Neural progenitor cell (in vitro differentiated cells): Measurements from ENCODE around the gene ZNF423. TPM values are rescaled to one million over a fixed set of nuclear protein-coding genes. Genes with fewer than 3 reads are reported as not detected.
"Not testable (repeated sequence)": the region's sequence is repeated elsewhere in the genome, so short reads cannot be mapped to it uniquely, and the experiment has no call there.

Experiments
- DNase-seq: peaks from one replicate; pipeline ENCODE4 v3.0.0-alpha.2; 2016; ENCODE audit warnings: low spot score
- H2AFZ ChIP-seq: fragments of 200-600 bp; sonication (generic); replicated peaks from 2 replicates; pipeline ENCODE4 v1.6.1; 2016; ENCODE audit warnings: antibody characterized with exemption
- H3F3A ChIP-seq: fragments of 200-600 bp; sonication (generic); 2 replicates; pipeline ENCODE4 v1.6.1; 2016; ENCODE audit warnings: antibody characterized with exemption, low read depth
- H3K27ac ChIP-seq: fragments of 200-600 bp; sonication (generic); 2 replicates; pipeline ENCODE4 v1.5.1; 2016; ENCODE audit warnings: mild to moderate bottlenecking
- H3K27me3 ChIP-seq: fragments of 200-600 bp; sonication (generic); 2 replicates; pipeline ENCODE4 v1.6.1; 2016; ENCODE audit warnings: mild to moderate bottlenecking, moderate library complexity
- H3K36me3 ChIP-seq: fragments of 200-600 bp; sonication (generic); 2 replicates; pipeline ENCODE4 v1.5.1; 2016
- H3K4me1 ChIP-seq: fragments of 200-600 bp; sonication (generic); 2 replicates; pipeline ENCODE4 v1.6.1; 2016; ENCODE audit warnings: mixed run types
- H3K4me2 ChIP-seq: fragments of 200-600 bp; sonication (generic); 2 replicates; pipeline ENCODE4 v1.6.1; 2016
- H3K4me3 ChIP-seq: fragments of 200-600 bp; sonication (generic); 2 replicates; pipeline ENCODE4 v1.5.1; 2016
- H3K79me2 ChIP-seq: fragments of 200-600 bp; sonication (generic); 2 replicates; pipeline ENCODE4 v1.6.1; 2016; ENCODE audit warnings: low read depth
- H3K9ac ChIP-seq: fragments of 200-600 bp; sonication (generic); 2 replicates; pipeline ENCODE4 v1.6.1; 2016
- H3K9me3 ChIP-seq: fragments of 200-600 bp; sonication (generic); 2 replicates; pipeline ENCODE4 v1.5.1; 2016; ENCODE audit warnings: low read depth
- H4K20me1 ChIP-seq: fragments of 200-600 bp; sonication (generic); 2 replicates; pipeline ENCODE4 v1.6.1; 2016; ENCODE audit warnings: low read depth
- H3K27ac Mint-ChIP-seq: 3 replicates; pipeline ENCODE4 v1.8.0; 2021; ENCODE audit warnings: mixed read lengths
- H3K27me3 Mint-ChIP-seq: 2 replicates; pipeline ENCODE4 v1.8.0; 2022; ENCODE audit warnings: low read depth, mild to moderate bottlenecking, inconsistent platforms, moderate library complexity, mixed read lengths; ENCODE audit not compliant: insufficient read depth
- H3K36me3 Mint-ChIP-seq: 3 replicates; pipeline ENCODE4 v1.8.0; 2021; ENCODE audit warnings: mixed read lengths
- H3K4me1 Mint-ChIP-seq: 3 replicates; pipeline ENCODE4 v1.8.0; 2021; ENCODE audit warnings: mixed read lengths
- H3K4me3 Mint-ChIP-seq: 3 replicates; pipeline ENCODE4 v1.8.0; 2021; ENCODE audit warnings: mild to moderate bottlenecking, moderate library complexity, mixed read lengths
- H3K9me3 Mint-ChIP-seq: 3 replicates; pipeline ENCODE4 v1.8.0; 2020; ENCODE audit warnings: mixed read lengths
- EZH2 ChIP-seq: fragments of 200-600 bp; sonication (generic); IDR thresholded peaks from 2 replicates; pipeline ENCODE4 v1.6.1; 2017; ENCODE audit warnings: antibody characterized with exemption, mild to moderate bottlenecking, moderate library complexity
- EZH2phosphoT487 ChIP-seq: fragments of 200-600 bp; sonication (generic); IDR thresholded peaks from 2 replicates; pipeline ENCODE4 v1.6.1; 2017; ENCODE audit warnings: antibody characterized with exemption
- total RNA-seq: library from RNA; depleted of rRNA; stranded (reverse); fragments of >200 nt; gene quantifications from 2 replicates; pipeline ENCODE4 v1.2.3, GENCODE V29; 2015; ENCODE audit warnings: low replicate concordance
- TF ChIP-seq, protein P1 (sequence below): fragments of 200-600 bp; sonication (generic); IDR thresholded peaks from 2 replicates; pipeline ENCODE4 v1.5.1; 2017; ENCODE audit warnings: antibody characterized with exemption, mild to moderate bottlenecking

Gene ZNF423
- total RNA-seq, 1 donor from 2014 or later: 21.9 TPM

DNA sequence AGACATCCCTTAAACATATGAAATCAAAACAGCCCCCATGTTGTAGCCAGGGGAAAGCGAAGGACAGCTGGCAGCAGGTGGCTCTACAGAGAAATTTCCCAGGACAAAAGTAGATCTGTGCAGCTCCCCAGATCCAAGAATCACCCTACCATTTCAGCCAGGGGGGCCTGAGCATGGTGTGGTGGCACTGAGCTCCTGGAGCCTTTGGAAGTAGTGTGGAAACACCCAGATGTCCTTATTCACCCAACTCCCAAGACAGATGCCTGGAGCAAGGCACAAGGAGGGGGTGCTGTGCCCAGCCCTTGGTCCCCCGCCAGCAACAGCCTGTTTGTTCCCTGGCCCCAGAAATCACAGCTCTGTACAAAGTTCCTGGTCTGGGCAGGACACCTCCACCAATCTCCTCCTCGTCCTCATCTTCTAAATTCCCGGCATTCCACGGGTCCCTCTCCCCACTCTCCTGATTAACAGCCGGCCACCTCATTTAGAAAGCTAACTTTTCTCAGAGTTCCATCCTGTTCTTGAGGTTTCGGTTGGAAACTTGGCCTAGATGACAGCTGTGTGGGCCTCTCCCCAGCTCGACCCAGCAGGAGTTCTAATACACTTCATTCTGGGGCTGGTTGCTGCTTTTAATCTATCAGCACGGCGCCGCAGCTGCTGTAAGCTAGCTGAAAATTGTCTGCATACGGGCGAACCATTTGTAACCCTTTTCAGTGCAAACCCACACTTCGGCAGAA lies 291.2 kb downstream of the ZNF423 start:
- Mint-ChIP-seq H3K36me3 (peaks cover 31% of the 10 kb centered on the region), H3K27me3 (no peaks in the 10 kb centered on the region), H3K4me1 (peaks cover 40% of the 10 kb centered on the region), H3K9me3 (peaks cover 4% of the 10 kb centered on the region), H3K4me3 (no peak overlapping the region), H3K27ac (peak overlapping the region; percentile 9)
- Histone ChIP-seq H3K79me2 (peaks cover 20% of the 10 kb centered on the region), H3K36me3 (no peaks in the 10 kb centered on the region), H3K4me3 (no peak overlapping the region), H3F3A (peaks cover 11% of the 10 kb centered on the region), H3K9me3 (no peaks in the 10 kb centered on the region), H3K4me1 (peaks cover 35% of the 10 kb centered on the region), H2AFZ (no peak overlapping the region), H3K27ac (no peak overlapping the region), H3K27me3 (no peaks in the 10 kb centered on the region), H4K20me1 (peaks cover 8% of the 10 kb centered on the region), H3K4me2 (peak overlapping the region; percentile 28), H3K9ac (no peak overlapping the region)
- TF ChIP-seq, protein P1, sequence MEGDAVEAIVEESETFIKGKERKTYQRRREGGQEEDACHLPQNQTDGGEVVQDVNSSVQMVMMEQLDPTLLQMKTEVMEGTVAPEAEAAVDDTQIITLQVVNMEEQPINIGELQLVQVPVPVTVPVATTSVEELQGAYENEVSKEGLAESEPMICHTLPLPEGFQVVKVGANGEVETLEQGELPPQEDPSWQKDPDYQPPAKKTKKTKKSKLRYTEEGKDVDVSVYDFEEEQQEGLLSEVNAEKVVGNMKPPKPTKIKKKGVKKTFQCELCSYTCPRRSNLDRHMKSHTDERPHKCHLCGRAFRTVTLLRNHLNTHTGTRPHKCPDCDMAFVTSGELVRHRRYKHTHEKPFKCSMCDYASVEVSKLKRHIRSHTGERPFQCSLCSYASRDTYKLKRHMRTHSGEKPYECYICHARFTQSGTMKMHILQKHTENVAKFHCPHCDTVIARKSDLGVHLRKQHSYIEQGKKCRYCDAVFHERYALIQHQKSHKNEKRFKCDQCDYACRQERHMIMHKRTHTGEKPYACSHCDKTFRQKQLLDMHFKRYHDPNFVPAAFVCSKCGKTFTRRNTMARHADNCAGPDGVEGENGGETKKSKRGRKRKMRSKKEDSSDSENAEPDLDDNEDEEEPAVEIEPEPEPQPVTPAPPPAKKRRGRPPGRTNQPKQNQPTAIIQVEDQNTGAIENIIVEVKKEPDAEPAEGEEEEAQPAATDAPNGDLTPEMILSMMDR: no peak
- TF ChIP-seq EZH2phosphoT487: no peak
- TF ChIP-seq EZH2: no peak
- DNase-seq: no peak

DNA sequence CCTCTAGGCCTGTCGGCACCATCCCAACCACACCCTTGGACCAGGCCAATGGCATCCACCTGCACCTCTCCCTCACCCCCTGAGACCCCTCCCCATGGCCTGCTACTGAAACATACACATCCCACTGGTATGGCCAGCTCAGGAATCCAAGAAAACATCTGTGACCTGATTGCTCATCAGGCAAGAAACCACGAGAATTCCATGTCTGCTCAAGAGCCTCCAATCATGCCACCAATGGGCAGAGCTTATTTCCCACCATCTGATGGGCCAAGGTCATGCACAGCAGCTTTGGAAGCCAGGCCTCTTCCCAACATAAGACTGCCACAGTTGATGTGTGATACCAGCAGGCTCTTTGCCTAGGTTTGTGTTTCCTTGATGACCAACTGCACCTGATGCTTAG lies 292.2 kb downstream of the ZNF423 start:
- H3F3A ChIP-seq: peaks cover 12% of the 10 kb centered on the region

DNA sequence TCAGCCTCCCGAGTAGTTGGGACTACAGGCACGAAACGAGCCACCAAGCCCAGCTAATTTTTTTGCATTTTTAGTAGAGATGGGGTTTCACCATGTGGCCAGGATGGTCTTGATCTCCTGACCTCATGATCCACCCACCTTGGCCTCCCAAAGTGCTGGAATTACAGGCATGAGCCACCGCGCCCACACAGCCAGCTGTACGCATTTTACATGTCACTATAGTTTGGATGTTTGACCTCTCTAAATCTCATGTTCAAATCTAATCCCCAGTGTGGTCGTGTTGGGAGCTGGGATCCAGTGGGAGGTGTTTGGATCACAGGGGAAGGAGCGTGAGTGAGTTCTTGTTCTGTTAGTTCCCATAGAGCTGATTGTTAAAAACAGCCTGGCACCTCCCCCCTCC lies 293.0 kb downstream of the ZNF423 start:
- not testable (repeated sequence) for H3K9me3 Mint-ChIP-seq, H3K9me3 ChIP-seq, H3K27me3 ChIP-seq, H3K4me3 Mint-ChIP-seq, H2AFZ ChIP-seq, H4K20me1 ChIP-seq, H3K9ac ChIP-seq, H3K27ac ChIP-seq, H3K4me3 ChIP-seq, H3K27me3 Mint-ChIP-seq, H3K4me2 ChIP-seq, DNase-seq, H3K36me3 ChIP-seq
- Mint-ChIP-seq H3K36me3 (peaks cover 30% of the 10 kb centered on the region), H3K27ac (peak overlapping the region; percentile 46), H3K4me1 (peaks cover 38% of the 10 kb centered on the region)
- Histone ChIP-seq H3K4me1 (peaks cover 38% of the 10 kb centered on the region), H3K79me2 (peaks cover 20% of the 10 kb centered on the region), H3F3A (peaks cover 19% of the 10 kb centered on the region)

More for the DNA sequence above, 292.2 kb downstream of the ZNF423 start:
- peaks cover 35% of the 10 kb centered on the region for H3K4me1 ChIP-seq
- DNase-seq: no peak
- peaks cover 28% of the 10 kb centered on the region for H3K36me3 Mint-ChIP-seq
- H3K4me2 ChIP-seq: no peak overlapping the region
- no peak overlapping the region for H2AFZ ChIP-seq
- H3K27ac ChIP-seq: no peak overlapping the region
- no peaks in the 10 kb centered on the region for H3K27me3 Mint-ChIP-seq
- peaks cover 20% of the 10 kb centered on the region for H3K79me2 ChIP-seq
- H3K27ac Mint-ChIP-seq: peak overlapping the region; percentile 85
- peaks cover 4% of the 10 kb centered on the region for H3K9me3 Mint-ChIP-seq
- H3K4me3 Mint-ChIP-seq: no peak overlapping the region
- TF ChIP-seq EZH2 (no peak), EZH2phosphoT487 (no peak)
- H3K27me3 ChIP-seq: no peaks in the 10 kb centered on the region
- no peak overlapping the region for H3K9ac ChIP-seq
- no peaks in the 10 kb centered on the region for H3K36me3 ChIP-seq
- no peak overlapping the region for H3K4me3 ChIP-seq
- H4K20me1 ChIP-seq: peaks cover 8% of the 10 kb centered on the region
- H3K9me3 ChIP-seq: no peaks in the 10 kb centered on the region
- H3K4me1 Mint-ChIP-seq: peaks cover 41% of the 10 kb centered on the region

DNA sequence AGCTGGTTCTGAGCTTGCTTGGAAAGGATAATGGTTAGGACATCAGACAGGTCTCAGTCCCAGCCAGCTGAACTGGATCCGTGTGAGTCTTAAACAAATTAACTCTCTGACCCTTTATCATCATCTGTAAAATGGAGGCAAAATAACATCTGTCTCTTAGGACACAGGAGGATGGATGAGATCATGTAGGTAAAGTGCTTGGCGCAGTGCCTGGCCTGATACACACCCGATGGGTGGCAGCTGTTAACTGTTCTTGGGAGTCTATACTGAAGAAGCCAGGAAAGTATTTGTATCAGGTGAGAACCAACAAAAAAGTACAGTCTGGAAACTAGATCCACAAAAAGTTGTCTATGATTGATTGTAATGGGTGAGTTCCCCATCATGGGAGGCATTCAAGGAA lies 293.7 kb downstream of the ZNF423 start:
- TF ChIP-seq, protein P1: no peak
- TF ChIP-seq EZH2 (no peak), EZH2phosphoT487 (no peak)
- no peak overlapping the region for H3K27ac Mint-ChIP-seq

More for the DNA sequence above, 293.7 kb downstream of the ZNF423 start:
- no peak overlapping the region for H3K4me3 ChIP-seq
- Mint-ChIP-seq H3K4me3 (no peak overlapping the region), H3K36me3 (peaks cover 30% of the 10 kb centered on the region), H3K9me3 (no peaks in the 10 kb centered on the region), H3K27me3 (no peaks in the 10 kb centered on the region), H3K4me1 (peaks cover 35% of the 10 kb centered on the region)
- H3K9me3 ChIP-seq: no peaks in the 10 kb centered on the region
- no peak for DNase-seq
- H3K9ac ChIP-seq: no peak overlapping the region
- H2AFZ ChIP-seq: no peak overlapping the region
- no peaks in the 10 kb centered on the region for H3K27me3 ChIP-seq
- H3K4me1 ChIP-seq: peaks cover 38% of the 10 kb centered on the region
- H3K4me2 ChIP-seq: no peak overlapping the region
- peaks cover 14% of the 10 kb centered on the region for H4K20me1 ChIP-seq
- no peak overlapping the region for H3K27ac ChIP-seq
- H3F3A ChIP-seq: peaks cover 20% of the 10 kb centered on the region
- H3K79me2 ChIP-seq: peaks cover 20% of the 10 kb centered on the region
- H3K36me3 ChIP-seq: no peaks in the 10 kb centered on the region
